Measurements from ENCODE around the gene RABL6.
"Not testable (repeated sequence)": the region's sequence is repeated elsewhere in the genome, so short reads cannot be mapped to it uniquely, and the experiment has no call there.

The RABL6 gene

GRCh38 chr9:136829981-136830885, 22.5 kb downstream of the RABL6 start:
- DNase-seq (ENCODE audit: low read depth) = no peak
- no peak for TF ChIP-seq CTCF (conservative IDR thresholded peaks at IDR 0.05; ENCODE audit: low read depth, low read length)

GRCh38 chr9:136831002-136831719, 23.4 kb downstream of the RABL6 start:
- H3K4me3 ChIP-seq (ENCODE audit: low read depth, low read length) = no peak overlapping the region
- TF ChIP-seq CTCF (conservative IDR thresholded peaks at IDR 0.05; ENCODE audit: low read depth, low read length) = no peak
- DNase-seq (ENCODE audit: low read depth) = no peak

More at GRCh38 chr9:136829981-136830885, 22.5 kb downstream of the RABL6 start:
- H3K4me3 ChIP-seq (ENCODE audit: low read depth, low read length) = no peak overlapping the region

DNA sequence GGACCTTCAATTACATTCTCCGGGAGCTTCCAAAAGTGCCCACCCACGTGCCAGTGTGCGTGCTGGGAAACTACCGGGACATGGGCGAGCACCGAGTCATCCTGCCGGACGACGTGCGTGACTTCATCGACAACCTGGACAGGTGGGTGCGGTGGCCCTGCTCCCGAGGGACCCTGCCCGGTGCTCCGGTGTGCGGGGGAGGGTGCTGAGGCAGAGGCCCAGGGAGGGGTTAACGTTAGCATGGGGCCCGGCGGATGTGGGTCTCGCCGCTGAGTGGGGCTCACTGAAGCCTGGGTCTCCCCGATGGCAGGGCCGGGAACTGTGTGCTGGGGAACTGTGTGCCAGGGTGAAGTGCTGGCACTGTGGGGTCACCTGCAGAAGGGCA, 24.0 kb downstream of the RABL6 start:
- no peak for DNase-seq (ENCODE audit: low read depth)
- TF ChIP-seq CTCF (conservative IDR thresholded peaks at IDR 0.05; ENCODE audit: low read depth, low read length) = no peak
- H3K4me3 ChIP-seq (ENCODE audit: low read depth, low read length) = no peak overlapping the region

- no peak for DNase-seq (ENCODE audit: low read depth)
- TF ChIP-seq CTCF (conservative IDR thresholded peaks at IDR 0.05; ENCODE audit: low read depth, low read length) = no peak
- H3K4me3 ChIP-seq (ENCODE audit: low read depth, low read length) = no peak overlapping the region
Measured at GRCh38 chr9:136832581-136832980, 24.8 kb downstream of the RABL6 start.

DNA sequence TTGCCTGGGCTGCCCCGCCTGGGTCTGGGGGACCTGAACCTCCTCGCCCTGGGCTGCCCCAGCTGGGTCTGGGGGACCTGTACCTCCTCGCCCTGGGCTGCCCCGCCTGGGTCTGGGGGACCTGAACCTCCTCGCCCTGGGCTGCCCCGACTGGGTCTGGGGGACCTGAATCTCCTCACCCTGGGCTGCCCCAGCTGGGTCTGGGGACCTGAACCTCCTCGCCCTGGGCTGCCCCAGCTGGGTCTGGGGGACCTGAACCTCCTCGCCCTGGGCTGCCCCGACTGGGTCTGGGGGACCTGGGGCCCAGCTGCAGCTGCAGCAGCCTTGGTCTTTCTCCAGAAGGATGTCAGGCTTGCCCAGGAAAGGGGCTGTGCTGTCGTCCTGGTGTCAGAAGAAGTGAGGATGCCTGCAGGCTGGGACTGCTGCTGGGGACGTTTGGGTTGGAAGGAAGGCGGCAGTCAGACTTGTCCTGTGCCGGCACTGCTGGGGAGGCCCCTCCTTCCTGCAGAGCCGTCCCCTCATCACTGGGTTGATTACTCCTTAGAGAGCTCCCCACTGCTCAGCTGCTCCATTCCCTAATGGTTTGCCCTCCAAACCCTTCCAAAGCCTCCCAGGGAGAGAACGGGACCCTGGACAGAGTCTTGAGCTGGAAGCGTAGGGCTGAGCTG, 25.8 kb downstream of the RABL6 start:
- DNase-seq (ENCODE audit: low read depth); H3K4me3 ChIP-seq (ENCODE audit: low read depth, low read length): not testable (repeated sequence)

GRCh38 chr9:136835162-136835931, 27.6 kb downstream of the RABL6 start:
- DNase-seq (ENCODE audit: low read depth) = no peak
- no peak for TF ChIP-seq CTCF (conservative IDR thresholded peaks at IDR 0.05; ENCODE audit: low read depth, low read length)
- H3K4me3 ChIP-seq (ENCODE audit: low read depth, low read length) = no peak overlapping the region

All from choroid plexus epithelial cell (primary cell).